Thyroid gland (tissue), 4 donors: ENCODE measurements around the gene SLC37A2.

Source experiments
- CTCF ChIP-seq, 6 experiments: fragments of 200-600 bp in 3 of 6; fragments of 450-650 bp in 3 of 6; sonication (generic) in 3 of 6; IDR thresholded peaks; one replicate each; pipeline ENCODE4 v1.5.1; 2016 to 2019; ENCODE audit warnings: antibody characterized with exemption in 6 of 6, mild to moderate bottlenecking in 2 of 6, inconsistent platforms in 1 of 6, moderate library complexity in 1 of 6
- POLR2A ChIP-seq, 2 donors: fragments of 450-650 bp; IDR thresholded peaks; one replicate each; pipeline ENCODE4 v1.6.1; 2017; ENCODE audit warnings: antibody characterized with exemption in 2 of 2, mild to moderate bottlenecking in 2 of 2, moderate library complexity in 1 of 2

- TF ChIP-seq POLR2A (IDR thresholded peaks at IDR 0.05) (no peak), CTCF (IDR thresholded peaks at IDR 0.05) (no peak)
Observed at GRCh38 chr11:125128450-125128849, 65.3 kb downstream of the SLC37A2 start.
